ENCODE data around the gene CLK4.

CLK4 gene

GRCh38 chr5:178670351-178670885 lies 43.6 kb upstream of the CLK4 start:
- H4K20me1 ChIP-seq (ENCODE audit: insufficient read depth, low read length): no peaks in the 10 kb centered on the region
- no peaks in the 10 kb centered on the region for H3K79me2 ChIP-seq (ENCODE audit: insufficient read depth, low read length)
- H3F3A ChIP-seq (ENCODE audit: insufficient read depth, low read length): no peaks in the 10 kb centered on the region
- no peaks in the 10 kb centered on the region for H3K27me3 ChIP-seq (ENCODE audit: insufficient read depth, low read length)
- no peak overlapping the region for H3K27ac ChIP-seq (ENCODE audit: low read depth, low read length, poor library complexity, severe bottlenecking)
- no peaks in the 10 kb centered on the region; the same call in 1 of the 2 replicates for H3K9me3 ChIP-seq (ENCODE audit: low read length)
- H3K36me3 ChIP-seq (ENCODE audit: insufficient read depth, low read length): no peaks in the 10 kb centered on the region
- H3K4me2 ChIP-seq (ENCODE audit: low read length): no peak overlapping the region
- no peak for TF ChIP-seq CTCF (IDR thresholded peaks at IDR 0.05; ENCODE audit: low read length)
- no peak for TF ChIP-seq EZH2 (IDR thresholded peaks at IDR 0.05; ENCODE audit: borderline replicate concordance, low read length)
- H3K4me1 ChIP-seq (ENCODE audit: insufficient read depth, low read length, severe bottlenecking): no peaks in the 10 kb centered on the region
- no peak overlapping the region for H3K9ac ChIP-seq (ENCODE audit: low read length)
- H3K4me3 ChIP-seq (ENCODE audit: low read depth, low read length, poor library complexity, severe bottlenecking): no peak overlapping the region
- no peaks in the 10 kb centered on the region for H3K9me2 ChIP-seq (ENCODE audit: low read depth, low read length)
- no peak overlapping the region for H2AFZ ChIP-seq (ENCODE audit: low read length)

GRCh38 chr5:178668579-178668978 lies 41.7 kb upstream of the CLK4 start:
- H3K9me2 ChIP-seq (ENCODE audit: low read depth, low read length): no peaks in the 10 kb centered on the region
- no peaks in the 10 kb centered on the region for H4K20me1 ChIP-seq (ENCODE audit: insufficient read depth, low read length)
- H3K36me3 ChIP-seq (ENCODE audit: insufficient read depth, low read length): no peaks in the 10 kb centered on the region
- no peaks in the 10 kb centered on the region for H3K79me2 ChIP-seq (ENCODE audit: insufficient read depth, low read length)
- no peaks in the 10 kb centered on the region for H3F3A ChIP-seq (ENCODE audit: insufficient read depth, low read length)
- TF ChIP-seq EZH2 (IDR thresholded peaks at IDR 0.05; ENCODE audit: borderline replicate concordance, low read length) (no peak), CTCF (IDR thresholded peaks at IDR 0.05; ENCODE audit: low read length) (no peak)
- no peaks in the 10 kb centered on the region; the same call in 1 of the 2 replicates for H3K9me3 ChIP-seq (ENCODE audit: low read length)
- no peaks in the 10 kb centered on the region for H3K27me3 ChIP-seq (ENCODE audit: insufficient read depth, low read length)
- no peak overlapping the region for H3K4me2 ChIP-seq (ENCODE audit: low read length)
- H3K9ac ChIP-seq (ENCODE audit: low read length): no peak overlapping the region
- H3K27ac ChIP-seq (ENCODE audit: low read depth, low read length, poor library complexity, severe bottlenecking): no peak overlapping the region
- H3K4me1 ChIP-seq (ENCODE audit: insufficient read depth, low read length, severe bottlenecking): no peaks in the 10 kb centered on the region
- H3K4me3 ChIP-seq (ENCODE audit: low read depth, low read length, poor library complexity, severe bottlenecking): no peak overlapping the region
- no peak overlapping the region for H2AFZ ChIP-seq (ENCODE audit: low read length)

GRCh38 chr5:178667688-178668087 lies 40.8 kb upstream of the CLK4 start:
- Histone ChIP-seq H2AFZ (ENCODE audit: low read length) (no peak overlapping the region), H3K4me2 (ENCODE audit: low read length) (no peak overlapping the region)

More at GRCh38 chr5:178667688-178668087, 40.8 kb upstream of the CLK4 start:
- Histone ChIP-seq H3K9ac (ENCODE audit: low read length) (no peak overlapping the region), H3K9me2 (ENCODE audit: low read depth, low read length) (no peaks in the 10 kb centered on the region), H3K36me3 (ENCODE audit: insufficient read depth, low read length) (no peaks in the 10 kb centered on the region), H3F3A (ENCODE audit: insufficient read depth, low read length) (no peaks in the 10 kb centered on the region), H3K79me2 (ENCODE audit: insufficient read depth, low read length) (no peaks in the 10 kb centered on the region), H3K27me3 (ENCODE audit: insufficient read depth, low read length) (no peaks in the 10 kb centered on the region), H3K4me3 (ENCODE audit: low read depth, low read length, poor library complexity, severe bottlenecking) (no peak overlapping the region), H3K27ac (ENCODE audit: low read depth, low read length, poor library complexity, severe bottlenecking) (no peak overlapping the region), H3K4me1 (ENCODE audit: insufficient read depth, low read length, severe bottlenecking) (no peaks in the 10 kb centered on the region), H3K9me3 (ENCODE audit: low read length) (no peaks in the 10 kb centered on the region; the same call in 1 of the 2 replicates), H4K20me1 (ENCODE audit: insufficient read depth, low read length) (no peaks in the 10 kb centered on the region)
- no peak for TF ChIP-seq CTCF (IDR thresholded peaks at IDR 0.05; ENCODE audit: low read length)
- no peak for TF ChIP-seq EZH2 (IDR thresholded peaks at IDR 0.05; ENCODE audit: borderline replicate concordance, low read length)
